ENCODE data around the gene MLN.

DNA sequence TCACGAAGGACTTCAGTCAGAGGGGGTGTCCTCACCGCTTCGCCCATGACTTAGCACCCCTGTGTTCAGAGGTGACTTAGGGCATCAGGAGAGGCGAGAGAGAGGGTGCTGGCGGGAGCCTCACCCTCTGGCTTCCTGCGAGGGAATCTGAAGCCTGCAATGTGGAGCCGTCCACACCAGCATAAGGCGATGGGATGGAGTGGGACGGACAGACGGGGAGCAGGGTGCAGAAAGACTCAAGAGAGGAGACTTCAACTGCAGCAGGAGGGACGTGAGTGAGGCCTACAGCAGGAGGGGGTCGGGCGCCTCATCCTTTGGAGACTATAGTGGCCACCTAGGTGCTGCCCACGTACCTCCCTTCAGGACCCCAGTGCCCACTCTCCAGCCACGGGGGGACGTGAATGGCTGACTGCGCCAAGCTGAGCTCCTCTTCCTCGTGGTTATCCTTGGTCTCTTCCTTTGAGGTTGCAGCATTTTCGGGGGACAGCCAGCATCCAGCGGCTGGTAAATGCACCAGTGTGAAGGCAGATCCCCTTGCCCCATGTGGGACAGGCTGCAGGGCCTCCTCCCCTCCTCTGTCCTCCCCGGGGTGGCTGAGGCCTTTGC, 26.9 kb upstream of the MLN start:
- no peak for TF ChIP-seq POLR2A (IDR thresholded peaks at IDR 0.05)
- no peak for TF ChIP-seq CTCF (IDR thresholded peaks at IDR 0.05 in 8 of 11, conservative IDR thresholded peaks at IDR 0.05 in 3 of 11)
